Activated CD4-positive, alpha-beta T cell treated with anti-CD3 and anti-CD28 coated beads for 36 hours (primary cell): ENCODE measurements around the gene ADCYAP1R1. TPM values are rescaled to one million over a fixed set of nuclear protein-coding genes. Genes with fewer than 3 reads are reported as not detected.

Source experiments
- ATAC-seq: fragments of 200-7000 bp; cut with Tn5 transposase; one replicate; pipeline ENCODE4 v1.10.0; 2021; ENCODE audit warnings: mild to moderate bottlenecking, moderate library complexity
- CTCF ChIA-PET: fragments of 350-600 bp; sonication (Branson Sonifier 250); formaldehyde crosslinking; loops from one replicate; lab custom pipeline; 2021; ENCODE audit warnings: antibody characterized with exemption; lab: Charles Lee
- POLR2A ChIA-PET: fragments of 350-600 bp; sonication (Branson Sonifier 250); formaldehyde crosslinking; loops from one replicate; lab custom pipeline; 2021; ENCODE audit warnings: antibody characterized with exemption, inconsistent platforms; lab: Charles Lee
- DNase-seq: peaks from one replicate; pipeline ENCODE4 v3.0.0-alpha.2; 2020
- H3K27ac Mint-ChIP-seq: one replicate; pipeline ENCODE4 v1.8.0; 2021; ENCODE audit warnings: mixed read lengths
- H3K27me3 Mint-ChIP-seq: one replicate; pipeline ENCODE4 v1.8.0; 2021; ENCODE audit warnings: mixed read lengths
- H3K36me3 Mint-ChIP-seq: one replicate; pipeline ENCODE4 v1.8.0; 2021; ENCODE audit warnings: low read depth, mixed read lengths
- H3K4me1 Mint-ChIP-seq: one replicate; pipeline ENCODE4 v1.8.0; 2021; ENCODE audit warnings: mixed read lengths
- H3K4me3 Mint-ChIP-seq: one replicate; pipeline ENCODE4 v1.8.0; 2021; ENCODE audit warnings: mild to moderate bottlenecking, moderate library complexity, mixed read lengths
- H3K9me3 Mint-ChIP-seq: one replicate; pipeline ENCODE4 v1.8.0; 2021; ENCODE audit warnings: low read depth, mixed read lengths
- intact Hi-C, 2 experiments: fragments of 100-400 bp; cut with DNase I in 1 of 2; cut with micrococcal nuclease in 1 of 2; formaldehyde crosslinking; loops; one replicate each; pipeline versions ENCODE4 v1.14.2 to v1.15.1; 2022 to 2024; cut with DNase I, micrococcal nuclease
- total RNA-seq, 2 experiments: library from RNA; stranded (reverse); gene quantifications; one replicate each; pipeline ENCODE4 v1.2.3, GENCODE V29; 2021

ADCYAP1R1 gene
- total RNA-seq, 2 experiments from 2014 or later, result not detected

GRCh38 chr7:31113660-31114059, 61.6 kb downstream of the ADCYAP1R1 start:
- Mint-ChIP-seq H3K4me3 (no peak overlapping the region), H3K27me3 (peaks cover 5% of the 10 kb centered on the region), H3K9me3 (no peaks in the 10 kb centered on the region), H3K27ac (no peak overlapping the region), H3K36me3 (no peaks in the 10 kb centered on the region), H3K4me1 (no peaks in the 10 kb centered on the region)
- CTCF ChIA-PET, result interaction anchor here (1.5 kb wide), 1 partner anchor 9 kb away, joined by 6 read pairs; no protein-coding TSS in a partner anchor
- intact Hi-C loops, result no loop called here
- POLR2A ChIA-PET, result no interaction called here
- ATAC-seq, result no peak
- no peak for DNase-seq

DNA sequence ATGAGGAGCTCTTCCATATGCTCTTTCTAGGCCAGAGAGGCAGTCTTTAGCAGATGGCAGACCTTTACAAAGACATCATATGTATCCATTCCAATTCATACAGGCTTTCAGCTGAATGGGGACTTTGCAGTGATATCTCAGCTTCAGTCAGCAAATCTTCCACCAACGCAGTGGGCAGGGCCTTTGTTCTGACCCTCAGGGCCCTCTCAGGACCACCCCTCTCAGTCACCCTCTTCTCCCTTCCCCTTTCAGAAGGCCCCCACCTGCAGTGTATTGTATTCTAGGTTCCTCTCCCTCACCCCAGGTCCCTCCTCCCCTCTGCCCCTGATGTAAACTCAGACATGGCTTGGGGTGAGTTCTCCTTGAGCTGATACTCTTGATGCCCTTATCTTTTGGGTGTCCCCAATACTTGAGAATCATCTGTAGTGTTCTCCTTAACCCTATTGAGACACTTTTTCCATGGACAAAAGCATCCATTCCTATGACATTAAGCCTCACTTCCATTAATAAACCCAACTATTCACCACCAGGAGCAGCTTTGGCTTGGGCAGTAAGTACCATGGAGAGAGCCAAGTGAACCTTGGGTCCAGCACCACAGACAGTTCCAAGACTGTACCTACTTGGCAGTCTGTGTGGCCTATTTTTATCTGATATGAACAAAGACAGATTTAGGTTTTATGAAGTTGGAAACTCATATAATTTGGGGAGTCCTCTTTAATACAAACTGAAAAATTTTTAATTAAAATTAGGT, 62.7 kb downstream of the ADCYAP1R1 start:
- H3K27me3 Mint-ChIP-seq, result peaks cover 5% of the 10 kb centered on the region

GRCh38 chr7:31116615-31117014, 64.5 kb downstream of the ADCYAP1R1 start:
- no peak overlapping the region for H3K27ac Mint-ChIP-seq
- intact Hi-C loops, result no loop called here
- H3K27me3 Mint-ChIP-seq, result peaks cover 5% of the 10 kb centered on the region
- DNase-seq (no peak), ATAC-seq (no peak)
- no peak overlapping the region for H3K4me3 Mint-ChIP-seq
- ChIA-PET CTCF (no interaction called here), POLR2A (no interaction called here)
- H3K36me3 Mint-ChIP-seq, result no peaks in the 10 kb centered on the region
- no peaks in the 10 kb centered on the region for H3K9me3 Mint-ChIP-seq
- H3K4me1 Mint-ChIP-seq, result no peaks in the 10 kb centered on the region

More for the DNA sequence above, 62.7 kb downstream of the ADCYAP1R1 start:
- CTCF ChIA-PET, result interaction anchor here (0.6 to 1.0 kb wide), 2 partner anchors 53 to 131 kb away, joined by 3 read pairs; no protein-coding TSS in a partner anchor
- intact Hi-C loops, result no loop called here
- no peaks in the 10 kb centered on the region for H3K36me3 Mint-ChIP-seq
- no peak overlapping the region for H3K27ac Mint-ChIP-seq
- DNase-seq (no peak), ATAC-seq (no peak)
- H3K9me3 Mint-ChIP-seq, result no peaks in the 10 kb centered on the region
- H3K4me3 Mint-ChIP-seq, result no peak overlapping the region
- H3K4me1 Mint-ChIP-seq, result no peaks in the 10 kb centered on the region
- POLR2A ChIA-PET, result no interaction called here

GRCh38 chr7:31119249-31119648, 67.1 kb downstream of the ADCYAP1R1 start:
- H3K36me3 Mint-ChIP-seq, result no peaks in the 10 kb centered on the region
- H3K4me3 Mint-ChIP-seq, result no peak overlapping the region
- H3K27ac Mint-ChIP-seq, result no peak overlapping the region
- H3K4me1 Mint-ChIP-seq, result no peaks in the 10 kb centered on the region
- ATAC-seq (no peak), DNase-seq (no peak)
- intact Hi-C loops, result no loop called here
- no peaks in the 10 kb centered on the region for H3K9me3 Mint-ChIP-seq
- peaks cover 9% of the 10 kb centered on the region for H3K27me3 Mint-ChIP-seq
- ChIA-PET CTCF (interaction anchor here (0.6 to 11.6 kb wide), 4 partner anchors 15 to 1174 kb away, joined by 3 to 261 read pairs (median 6); no protein-coding TSS in a partner anchor), POLR2A (no interaction called here)

- H3K27ac Mint-ChIP-seq, result no peak overlapping the region
- peaks cover 5% of the 10 kb centered on the region for H3K27me3 Mint-ChIP-seq
- intact Hi-C loops, result loop anchor here in 1 of 2 experiments (10.0 kb wide), 2 partner anchors 76 to 326 kb away; no protein-coding TSS in a partner anchor
- no peaks in the 10 kb centered on the region for H3K36me3 Mint-ChIP-seq
- ATAC-seq (no peak), DNase-seq (no peak)
- H3K4me1 Mint-ChIP-seq, result no peaks in the 10 kb centered on the region
- no peak overlapping the region for H3K4me3 Mint-ChIP-seq
- CTCF ChIA-PET, result interaction anchor here (0.8 to 11.6 kb wide), 3 partner anchors 13 to 628 kb away, joined by 4 to 261 read pairs (median 72); no protein-coding TSS in a partner anchor
- no peaks in the 10 kb centered on the region for H3K9me3 Mint-ChIP-seq
- POLR2A ChIA-PET, result no interaction called here
Observed at GRCh38 chr7:31120800-31121513, 68.8 kb downstream of the ADCYAP1R1 start.

DNA sequence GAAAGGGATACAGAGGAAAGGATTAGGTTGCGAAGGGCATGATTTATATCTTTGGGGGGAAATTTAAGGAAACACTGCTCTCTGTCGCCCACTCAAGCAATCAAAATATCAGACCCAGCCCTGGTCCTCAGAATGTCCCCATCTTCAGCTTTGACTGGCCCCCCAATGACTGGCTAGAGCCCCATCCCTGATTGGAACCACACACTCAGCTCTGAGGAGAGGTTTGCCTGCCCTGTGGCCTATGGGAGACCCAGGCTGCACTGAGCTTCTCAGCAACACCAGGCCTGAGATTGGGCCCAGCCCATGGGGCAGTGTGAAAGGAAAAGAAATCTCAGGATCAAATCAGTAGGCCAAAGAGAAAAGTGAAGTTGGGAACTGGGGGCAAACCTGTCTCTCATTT, 69.5 kb downstream of the ADCYAP1R1 start:
- no peaks in the 10 kb centered on the region for H3K9me3 Mint-ChIP-seq
- intact Hi-C loops, result loop anchor here in 1 of 2 experiments (10.0 kb wide), 2 partner anchors 77 to 327 kb away; no protein-coding TSS in a partner anchor
- no peak for DNase-seq
- no peak for ATAC-seq
- CTCF ChIA-PET, result interaction anchor here (0.5 to 11.6 kb wide), 13 partner anchors 11 to 333 kb away, joined by 3 to 261 read pairs (median 5); no protein-coding TSS in a partner anchor
- peaks cover 5% of the 10 kb centered on the region for H3K27me3 Mint-ChIP-seq
- H3K4me1 Mint-ChIP-seq, result no peaks in the 10 kb centered on the region
- H3K4me3 Mint-ChIP-seq, result no peak overlapping the region
- no peak overlapping the region for H3K27ac Mint-ChIP-seq
- POLR2A ChIA-PET, result no interaction called here
- H3K36me3 Mint-ChIP-seq, result no peaks in the 10 kb centered on the region

DNA sequence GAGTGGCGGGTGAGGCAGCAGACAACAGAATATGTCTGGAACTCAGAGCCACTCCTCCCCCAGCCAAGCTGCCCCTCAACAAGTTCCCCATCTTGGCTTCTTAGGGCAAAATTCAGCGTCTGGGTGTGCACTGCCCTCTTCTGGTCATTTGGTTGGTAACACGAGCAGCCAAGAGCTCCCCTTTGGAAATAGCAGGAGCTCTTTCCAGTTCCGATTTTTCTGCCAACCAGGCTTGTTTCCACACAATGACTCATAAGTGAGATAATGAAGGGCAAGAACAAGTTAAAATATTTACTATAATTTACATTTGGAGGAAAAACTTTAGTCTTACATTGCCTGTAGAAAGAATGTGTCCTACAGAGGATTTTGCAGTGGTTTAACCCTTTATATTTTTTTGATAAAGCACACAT, 70.5 kb downstream of the ADCYAP1R1 start:
- Mint-ChIP-seq H3K36me3 (no peaks in the 10 kb centered on the region), H3K4me1 (no peaks in the 10 kb centered on the region), H3K4me3 (no peak overlapping the region), H3K27ac (no peak overlapping the region), H3K27me3 (peaks cover 4% of the 10 kb centered on the region), H3K9me3 (no peaks in the 10 kb centered on the region)
- CTCF ChIA-PET, result interaction anchor here (0.6 to 11.6 kb wide), 41 partner anchors 10 to 1893 kb away, joined by 3 to 261 read pairs (median 4); no protein-coding TSS in a partner anchor
- peak; percentile 61 for ATAC-seq
- POLR2A ChIA-PET, result no interaction called here
- intact Hi-C loops, result loop anchor here (1.0 to 10.0 kb wide), 4 partner anchors 78 to 328 kb away; no protein-coding TSS in a partner anchor
- DNase-seq, result peak; percentile 67

- POLR2A ChIA-PET, result no interaction called here
- no peaks in the 10 kb centered on the region for H3K36me3 Mint-ChIP-seq
- intact Hi-C loops, result loop anchor here in 1 of 2 experiments (10.0 kb wide), 2 partner anchors 79 to 329 kb away; no protein-coding TSS in a partner anchor
Observed at GRCh38 chr7:31123321-31123720, 71.2 kb downstream of the ADCYAP1R1 start.

GRCh38 chr7:31123726-31124125, 71.6 kb downstream of the ADCYAP1R1 start:
- H3K4me1 Mint-ChIP-seq, result no peaks in the 10 kb centered on the region
- no peak for ATAC-seq

More at GRCh38 chr7:31123321-31123720, 71.2 kb downstream of the ADCYAP1R1 start:
- DNase-seq (no peak), ATAC-seq (no peak)
- CTCF ChIA-PET, result interaction anchor here (0.6 to 11.6 kb wide), 31 partner anchors 10 to 1084 kb away, joined by 3 to 261 read pairs (median 4); no protein-coding TSS in a partner anchor
- H3K4me3 Mint-ChIP-seq, result no peak overlapping the region
- no peaks in the 10 kb centered on the region for H3K4me1 Mint-ChIP-seq
- no peaks in the 10 kb centered on the region for H3K9me3 Mint-ChIP-seq
- no peak overlapping the region for H3K27ac Mint-ChIP-seq
- peaks cover 4% of the 10 kb centered on the region for H3K27me3 Mint-ChIP-seq

GRCh38 chr7:31125171-31125570, 73.1 kb downstream of the ADCYAP1R1 start:
- no peak for DNase-seq
- no peak overlapping the region for H3K27ac Mint-ChIP-seq
- intact Hi-C loops, result loop anchor here in 1 of 2 experiments (10.0 kb wide), 2 partner anchors 80 to 330 kb away; no protein-coding TSS in a partner anchor
- CTCF ChIA-PET, result interaction anchor here (1.1 to 11.6 kb wide), 2 partner anchors 141 to 159 kb away, joined by 3 to 261 read pairs; no protein-coding TSS in a partner anchor
- H3K9me3 Mint-ChIP-seq, result no peaks in the 10 kb centered on the region
- no peak overlapping the region for H3K4me3 Mint-ChIP-seq
- ATAC-seq, result no peak
- no peaks in the 10 kb centered on the region for H3K36me3 Mint-ChIP-seq
- POLR2A ChIA-PET, result no interaction called here
- no peaks in the 10 kb centered on the region for H3K4me1 Mint-ChIP-seq
- H3K27me3 Mint-ChIP-seq, result peaks cover 4% of the 10 kb centered on the region

More at GRCh38 chr7:31123726-31124125, 71.6 kb downstream of the ADCYAP1R1 start:
- DNase-seq, result no peak
- Mint-ChIP-seq H3K4me3 (no peak overlapping the region), H3K9me3 (no peaks in the 10 kb centered on the region), H3K36me3 (no peaks in the 10 kb centered on the region), H3K27me3 (peaks cover 4% of the 10 kb centered on the region), H3K27ac (no peak overlapping the region)
- ChIA-PET CTCF (interaction anchor here (1.0 to 11.6 kb wide), 7 partner anchors 10 to 275 kb away, joined by 3 to 261 read pairs (median 6); no protein-coding TSS in a partner anchor), POLR2A (no interaction called here)
- intact Hi-C loops, result loop anchor here in 1 of 2 experiments (10.0 kb wide), 2 partner anchors 79 to 329 kb away; no protein-coding TSS in a partner anchor

- ATAC-seq (no peak), DNase-seq (no peak)
- ChIA-PET POLR2A (no interaction called here), CTCF (interaction anchor here (11.6 kb wide), 1 partner anchor 143 kb away, joined by 261 read pairs; no protein-coding TSS in a partner anchor)
- Mint-ChIP-seq H3K9me3 (no peaks in the 10 kb centered on the region), H3K4me3 (no peak overlapping the region), H3K36me3 (no peaks in the 10 kb centered on the region), H3K4me1 (no peaks in the 10 kb centered on the region), H3K27me3 (peaks cover 4% of the 10 kb centered on the region), H3K27ac (no peak overlapping the region)
- intact Hi-C loops, result loop anchor here in 1 of 2 experiments (10.0 kb wide), 2 partner anchors 82 to 332 kb away; no protein-coding TSS in a partner anchor
Observed at GRCh38 chr7:31126976-31127375, 74.9 kb downstream of the ADCYAP1R1 start.
